ENCODE results near the gene ABCD3.

- no peak for TF ChIP-seq CTCF (IDR thresholded peaks at IDR 0.05; ENCODE audit: insufficient read depth, low read depth, low read length)
- TF ChIP-seq EZH2 (IDR thresholded peaks at IDR 0.05; ENCODE audit: insufficient read depth, low read length) = no peak
Observed at GRCh38 chr1:94396356-94397010, 21.7 kb upstream of the ABCD3 start.

All from astrocyte (in vitro differentiated cells and primary cell).